GM23248 (cell line): ENCODE measurements around the gene METAP1. TPM values are rescaled to one million over a fixed set of nuclear protein-coding genes. Genes with fewer than 3 reads are reported as not detected.

Experiments
- DNase-seq: peaks from one replicate; pipeline ENCODE4 v3.0.0-alpha.2; 2015
- H2AFZ ChIP-seq: fragments of 200-600 bp; sonication (generic); 2 replicates; pipeline ENCODE4 v1.6.1; 2016; ENCODE audit warnings: antibody characterized with exemption
- H3F3A ChIP-seq: fragments of 200-600 bp; sonication (generic); 2 replicates; pipeline ENCODE4 v1.6.1; 2016; ENCODE audit warnings: mild to moderate bottlenecking, antibody characterized with exemption, mixed run types; ENCODE audit not compliant: insufficient read depth
- H3K27ac ChIP-seq: fragments of 200-600 bp; sonication (generic); 2 replicates; pipeline ENCODE4 v1.5.1; 2016; ENCODE audit warnings: mild to moderate bottlenecking
- H3K27me3 ChIP-seq: fragments of 200-600 bp; sonication (generic); replicated peaks from 2 replicates; pipeline ENCODE4 v1.6.1; 2016; ENCODE audit warnings: mild to moderate bottlenecking; ENCODE audit not compliant: insufficient read depth
- H3K36me3 ChIP-seq: fragments of 200-600 bp; sonication (generic); 2 replicates; pipeline ENCODE4 v1.6.1; 2016; ENCODE audit warnings: low read depth, mild to moderate bottlenecking
- H3K4me1 ChIP-seq: fragments of 200-600 bp; sonication (generic); 2 replicates; pipeline ENCODE4 v1.6.1; 2016; ENCODE audit warnings: mild to moderate bottlenecking; ENCODE audit not compliant: insufficient read depth
- H3K4me2 ChIP-seq: fragments of 200-600 bp; sonication (generic); one replicate; pipeline ENCODE4 v1.6.1; 2016; ENCODE audit warnings: mild to moderate bottlenecking; ENCODE audit not compliant: unreplicated experiment
- H3K4me3 ChIP-seq: fragments of 200-600 bp; sonication (generic); 2 replicates; pipeline ENCODE4 v1.5.1; 2016; ENCODE audit warnings: mild to moderate bottlenecking
- H3K79me2 ChIP-seq: fragments of 200-600 bp; sonication (generic); 2 replicates; pipeline ENCODE4 v1.6.1; 2016; ENCODE audit warnings: mild to moderate bottlenecking; ENCODE audit not compliant: insufficient read depth
- H3K9ac ChIP-seq: fragments of 200-600 bp; sonication (generic); 2 replicates; pipeline ENCODE4 v1.6.1; 2016; ENCODE audit warnings: mild to moderate bottlenecking
- H3K9me2 ChIP-seq: fragments of 200-600 bp; sonication (generic); 2 replicates; pipeline ENCODE4 v1.6.1; 2016; ENCODE audit warnings: mixed run types, mild to moderate bottlenecking, moderate library complexity; ENCODE audit not compliant: insufficient read depth
- H3K9me3 ChIP-seq: fragments of 200-600 bp; sonication (generic); one replicate; pipeline ENCODE4 v1.6.1; 2017; ENCODE audit warnings: low read depth
- H4K20me1 ChIP-seq: fragments of 200-600 bp; sonication (generic); 2 replicates; pipeline ENCODE4 v1.6.0; 2016; ENCODE audit not compliant: insufficient read depth
- EZH2 ChIP-seq: fragments of 200-600 bp; sonication (generic); IDR thresholded peaks from 2 replicates; pipeline ENCODE4 v1.6.1; 2018; ENCODE audit warnings: antibody characterized with exemption, mild to moderate bottlenecking; ENCODE audit not compliant: insufficient read depth, poor library complexity, severe bottlenecking
- EZH2phosphoT487 ChIP-seq: fragments of 200-600 bp; sonication (generic); IDR thresholded peaks from 2 replicates; pipeline ENCODE4 v1.6.1; 2018; ENCODE audit warnings: antibody characterized with exemption, moderate library complexity, mild to moderate bottlenecking, low read depth; ENCODE audit not compliant: insufficient read depth
- WGBS, 2 experiments: methylation state at CpG; one replicate each; pipeline ENCODE4 v1.1.6; 2015 to 2017; ENCODE audit warnings: low lambda C conversion rate in 2 of 2, low coverage in 1 of 2; ENCODE audit errors: missing lambda C conversion rate in 2 of 2; 5-methylcytosine and 5-hydroxymethylcytosine counted together
- in situ Hi-C: fragments of 300-500 bp; cut with MboI; formaldehyde crosslinking; loops from 2 replicates; pipeline ENCODE4 v1.15.0; 2020
- polyA plus RNA-seq: library from polyadenylated mRNA; unstranded; fragments of >200 nt; fragmentation: Nextera tagmentation; extraction: Ambion mirVana; gene quantifications from 2 replicates; pipeline ENCODE4 v1.2.1, GENCODE V29; 2016
- total RNA-seq: library from RNA; depleted of rRNA; stranded (reverse); fragments of >200 nt; shearing (Covaris generic); gene quantifications from 2 replicates; pipeline ENCODE4 v1.2.3, GENCODE V29; 2014

Gene METAP1
- total and polyA plus RNA-seq, 2 experiments from 2014 or later: 33.3 to 59.2 TPM

DNA sequence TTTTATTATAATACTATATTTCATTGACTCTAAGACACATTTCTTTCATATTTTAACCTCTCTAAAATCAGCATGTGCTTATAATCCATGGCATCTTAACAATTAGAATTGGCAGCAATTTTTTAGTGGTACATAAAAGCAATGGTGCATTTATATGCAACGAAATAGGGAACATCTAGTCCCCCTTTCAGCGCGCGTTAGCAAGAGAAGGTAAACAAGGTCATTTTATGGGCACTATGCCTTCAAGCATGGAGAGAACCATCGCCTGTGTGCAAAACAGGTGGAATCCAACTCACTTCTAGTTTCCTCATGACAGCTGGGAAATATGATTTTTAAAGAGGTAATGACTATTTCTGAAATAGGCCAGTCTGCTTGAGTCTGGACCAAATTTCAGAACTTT lies 86.7 kb downstream of the METAP1 start:
- Histone ChIP-seq H3K79me2 (peaks cover 97% of the 10 kb centered on the region), H2AFZ (no peak overlapping the region), H3K27ac (no peak overlapping the region), H3K9ac (no peak overlapping the region), H4K20me1 (no peaks in the 10 kb centered on the region), H3K4me2 (no peak overlapping the region), H3K4me3 (no peak overlapping the region), H3K4me1 (peaks cover 15% of the 10 kb centered on the region; the same call in 1 of the 2 replicates), H3K27me3 (no peaks in the 10 kb centered on the region), H3K9me2 (no peaks in the 10 kb centered on the region), H3F3A (0 out of 2 replicates have a peak, but pooled peaks cover 7% of the 10 kb centered on the region), H3K36me3 (peaks cover 76% of the 10 kb centered on the region), H3K9me3 (no peaks in the 10 kb centered on the region)
- DNase-seq: no peak
- WGBS, 2 experiments: 87 to 94% methylated on average over 5 of the region's 5 CpGs
- TF ChIP-seq EZH2 (no peak), EZH2phosphoT487 (no peak)
- in situ Hi-C loops: no loop called here

DNA sequence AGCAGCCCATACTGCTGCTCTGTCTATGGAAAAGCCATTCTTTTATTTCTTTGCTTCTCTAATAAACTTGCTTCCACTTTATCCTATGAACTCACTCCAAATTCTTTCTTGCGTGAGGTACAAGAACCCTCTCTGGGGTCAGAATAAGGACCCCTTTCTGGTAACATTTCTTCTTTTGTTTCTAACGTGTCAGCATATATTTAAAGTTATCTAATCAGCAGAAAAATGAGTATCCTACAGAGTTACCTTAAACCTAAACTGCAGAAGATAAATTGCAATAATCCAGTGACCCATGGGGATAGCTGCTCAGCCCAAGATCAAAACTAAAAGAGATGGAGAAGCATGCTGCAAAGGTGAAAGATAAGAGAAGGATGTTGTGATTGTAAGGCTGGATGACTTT lies 89.1 kb downstream of the METAP1 start:
- H3K4me2 ChIP-seq: no peak overlapping the region
- in situ Hi-C loops: no loop called here
- no peak overlapping the region for H3K4me3 ChIP-seq

DNA sequence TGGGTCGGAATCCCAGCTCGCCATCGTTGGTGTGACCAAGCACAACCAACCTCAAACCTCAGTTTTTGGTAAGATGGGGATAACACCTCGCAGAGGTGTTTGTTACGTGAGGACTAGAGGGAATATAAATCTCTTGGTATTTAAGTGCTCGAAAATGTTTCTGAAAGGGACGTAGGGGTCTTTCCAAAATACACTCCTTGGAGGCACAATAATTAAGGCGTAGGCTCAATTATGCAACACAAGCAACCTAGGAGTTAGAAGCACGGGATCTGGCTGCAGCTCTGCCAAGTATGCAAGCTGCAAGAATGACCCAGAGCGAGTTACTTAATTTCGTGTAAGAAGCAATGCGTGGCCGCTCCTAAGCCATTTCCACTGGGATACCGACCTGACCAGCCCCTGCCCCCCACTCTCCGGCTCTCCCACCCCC lies 92.5 kb downstream of the METAP1 start:
- H4K20me1 ChIP-seq: no peaks in the 10 kb centered on the region
- in situ Hi-C loops: no loop called here
- no peak for TF ChIP-seq EZH2phosphoT487
- H3K79me2 ChIP-seq: peaks cover 66% of the 10 kb centered on the region
- H3K4me3 ChIP-seq: peak overlapping the region; percentile 92
- H3K36me3 ChIP-seq: peaks cover 22% of the 10 kb centered on the region
- no peaks in the 10 kb centered on the region for H3K27me3 ChIP-seq
- peak overlapping the region; percentile 92 for H3K4me2 ChIP-seq
- peak overlapping the region; percentile 95 for H2AFZ ChIP-seq
- whole genome bisulfite sequencing, 2 experiments: 0 to 2% methylated on average over 15 of the region's 15 CpGs
- H3K9me3 ChIP-seq: no peaks in the 10 kb centered on the region
- peaks cover 19% of the 10 kb centered on the region for H3F3A ChIP-seq
- H3K9ac ChIP-seq: peak overlapping the region; percentile 98
- peak overlapping the region; percentile 96 for H3K27ac ChIP-seq
- DNase-seq: peak; percentile 95
- H3K4me1 ChIP-seq: peaks cover 33% of the 10 kb centered on the region
- no peaks in the 10 kb centered on the region for H3K9me2 ChIP-seq

More for the DNA sequence above, 89.1 kb downstream of the METAP1 start:
- no peaks in the 10 kb centered on the region for H3K27me3 ChIP-seq
- peaks cover 8% of the 10 kb centered on the region; the same call in 1 of the 2 replicates for H3F3A ChIP-seq
- no peak overlapping the region for H3K9ac ChIP-seq
- TF ChIP-seq EZH2phosphoT487 (no peak), EZH2 (no peak)
- no peak for DNase-seq
- no peaks in the 10 kb centered on the region for H4K20me1 ChIP-seq
- no peaks in the 10 kb centered on the region for H3K9me3 ChIP-seq
- peaks cover 15% of the 10 kb centered on the region; the same call in 1 of the 2 replicates for H3K4me1 ChIP-seq
- no peaks in the 10 kb centered on the region for H3K9me2 ChIP-seq
- peaks cover 92% of the 10 kb centered on the region for H3K79me2 ChIP-seq
- peaks cover 53% of the 10 kb centered on the region for H3K36me3 ChIP-seq
- H2AFZ ChIP-seq: no peak overlapping the region
- 68 to 75% methylated on average over 2 of the region's 2 CpGs for WGBS, 2 experiments
- no peak overlapping the region for H3K27ac ChIP-seq

DNA sequence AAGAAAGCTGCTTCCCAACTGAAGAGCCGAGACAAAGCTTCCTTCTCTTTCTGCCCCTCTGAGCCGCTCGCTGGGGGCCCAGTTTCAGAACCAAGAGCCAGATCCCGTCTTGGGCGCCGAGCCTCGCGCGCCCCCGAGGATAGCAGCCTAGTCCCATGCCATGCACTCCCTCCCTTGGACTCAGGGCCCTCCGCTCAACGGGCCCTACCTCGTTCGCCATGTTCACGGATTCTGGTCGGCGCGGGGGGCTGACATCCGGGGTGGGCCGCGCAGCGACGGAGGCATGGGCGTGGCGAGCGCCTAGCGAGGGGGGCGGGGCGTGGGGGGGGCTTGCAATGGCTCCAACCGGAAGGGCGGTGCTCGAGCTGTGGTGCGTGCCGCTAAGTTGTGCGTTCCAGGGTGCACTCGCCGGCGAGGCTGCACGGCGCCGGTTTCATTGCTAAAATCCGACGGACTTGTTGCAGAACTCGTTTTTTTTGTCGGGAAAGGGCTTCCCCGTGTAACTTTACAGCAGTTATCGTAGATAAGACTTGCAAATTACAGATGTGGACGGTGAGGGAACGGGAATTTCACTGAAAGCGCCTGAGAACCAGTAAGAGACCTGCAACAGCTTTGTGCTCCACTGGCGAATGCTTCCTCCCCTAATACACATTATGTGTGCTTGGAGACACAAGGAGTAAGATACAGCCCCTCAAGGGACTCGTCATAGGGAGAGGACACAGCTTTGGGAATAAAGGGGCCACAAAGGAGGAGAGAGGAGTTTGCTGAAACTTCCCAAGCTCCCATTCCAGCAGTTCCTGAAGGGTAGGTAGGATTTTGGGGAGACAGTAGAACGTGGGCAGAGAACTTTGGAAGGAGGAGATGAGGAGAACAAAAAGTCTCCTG lies 93.2 kb downstream of the METAP1 start, which contains the start of gene ADH5:
ADH5 (minus strand) TSS at position 308 of the 885 bp plus-strand sequence; CDS start at position 220, 88 bp downstream.
- peaks cover 18% of the 10 kb centered on the region for H3F3A ChIP-seq
- TF ChIP-seq EZH2 (no peak), EZH2phosphoT487 (no peak)
- WGBS, 2 experiments: 1% methylated on average over 45 to 52 of the region's 53 CpGs
- H3K9me2 ChIP-seq: no peaks in the 10 kb centered on the region
- peak within 1 kb of the TSS; percentile 96 for H3K27ac ChIP-seq
- H3K36me3 ChIP-seq: peaks cover 18% of the 10 kb centered on the region
- H3K4me1 ChIP-seq: peaks cover 33% of the 10 kb centered on the region
- peak; percentile 94 for DNase-seq
- H3K27me3 ChIP-seq: no peaks in the 10 kb centered on the region
- H3K9me3 ChIP-seq: no peaks in the 10 kb centered on the region
- peak within 1 kb of the TSS; percentile 98 for H3K9ac ChIP-seq
- H3K4me3 ChIP-seq: peak within 1 kb of the TSS; percentile 92
- peaks cover 60% of the 10 kb centered on the region for H3K79me2 ChIP-seq
- peak within 1 kb of the TSS; percentile 95 for H2AFZ ChIP-seq
- in situ Hi-C loops: no loop called here
- peak within 1 kb of the TSS; percentile 100 for H3K4me2 ChIP-seq
- H4K20me1 ChIP-seq: no peaks in the 10 kb centered on the region
